Stimulated activated memory B cell treated with anti-CD40 and anti-IgM and Interleukin-4, amounts not matched to agents 10 μg/mL and 1 μg/mL and 100 μg/mL, for 72 hours (primary cell): Measurements from ENCODE around the gene C1orf159.

ENCODE experiments used
- ATAC-seq: fragments of 150-1000 bp; cut with Tn5 transposase; 2 replicates; pipeline ENCODE4 v1.10.0; 2021
- H3K27ac Mint-ChIP-seq: one replicate; pipeline ENCODE4 v1.8.0; 2022; ENCODE audit warnings: mild to moderate bottlenecking, mixed read lengths
- H3K27me3 Mint-ChIP-seq: one replicate; pipeline ENCODE4 v1.8.0; 2022; ENCODE audit warnings: mixed read lengths
- H3K36me3 Mint-ChIP-seq: one replicate; pipeline ENCODE4 v1.8.0; 2022; ENCODE audit warnings: mixed read lengths
- H3K4me1 Mint-ChIP-seq: one replicate; pipeline ENCODE4 v1.8.0; 2022; ENCODE audit warnings: mixed read lengths
- H3K4me3 Mint-ChIP-seq: one replicate; pipeline ENCODE4 v1.8.0; 2022; ENCODE audit warnings: mild to moderate bottlenecking, moderate library complexity, mixed read lengths
- H3K9me3 Mint-ChIP-seq: one replicate; pipeline ENCODE4 v1.8.0; 2022; ENCODE audit warnings: mixed read lengths

Gene C1orf159

DNA sequence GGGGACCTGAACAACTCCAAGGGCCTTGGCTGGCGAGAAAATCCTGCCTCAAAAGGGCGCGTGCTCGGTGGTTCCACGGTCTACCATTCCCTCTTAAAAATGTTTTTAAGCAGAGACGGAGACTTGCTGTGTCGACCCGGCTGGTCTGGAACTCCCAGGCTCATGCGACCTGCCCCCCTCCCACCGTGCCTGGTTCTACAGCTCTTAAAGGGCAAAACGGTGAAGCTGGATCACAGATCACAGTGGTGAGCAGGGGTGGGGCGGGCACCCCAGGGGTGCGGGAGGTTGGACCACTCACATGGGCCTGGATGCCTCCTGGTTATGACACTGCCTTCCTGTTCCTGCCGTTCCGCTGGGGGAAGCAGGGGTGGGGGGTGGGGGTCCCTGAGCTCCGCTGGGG, 4.2 kb upstream of the C1orf159 start:
- Mint-ChIP-seq H3K9me3 (peaks cover 10% of the 10 kb centered on the region), H3K27me3 (peaks cover 31% of the 10 kb centered on the region), H3K27ac (no peak overlapping the region), H3K4me1 (peaks cover 38% of the 10 kb centered on the region), H3K4me3 (no peak overlapping the region), H3K36me3 (no peaks in the 10 kb centered on the region)
- no peak for ATAC-seq

DNA sequence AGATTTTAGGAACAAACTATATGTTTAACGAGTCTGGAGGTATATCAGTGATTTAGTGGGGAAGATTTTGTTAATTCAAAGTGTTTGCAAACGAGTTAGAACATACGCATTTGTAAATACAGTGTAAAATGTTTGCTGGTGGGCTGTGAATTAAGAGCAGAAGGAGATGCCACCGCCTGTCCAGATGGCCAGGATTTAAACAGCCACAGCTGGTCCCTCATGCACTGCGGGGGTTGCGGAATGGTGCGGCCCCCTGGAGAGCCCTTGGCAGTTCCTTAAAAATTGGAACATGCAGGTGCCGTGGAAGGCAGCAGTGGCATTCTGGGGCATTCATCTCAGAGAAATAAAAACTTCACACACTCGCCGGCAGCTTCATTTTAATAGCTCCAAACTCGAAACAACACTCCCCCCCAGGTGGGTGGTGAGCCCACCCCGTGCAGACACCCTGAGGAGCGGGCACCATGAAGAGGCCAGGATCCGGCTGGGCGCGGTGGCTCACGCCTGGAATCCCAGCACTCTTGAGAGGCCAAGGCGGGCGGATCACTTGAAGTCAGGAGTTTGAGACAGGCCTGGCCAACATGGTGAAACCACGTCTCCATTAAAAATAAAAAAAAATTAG, 3.5 kb upstream of the C1orf159 start:
- ATAC-seq: no peak
- no peaks in the 10 kb centered on the region for H3K36me3 Mint-ChIP-seq

DNA sequence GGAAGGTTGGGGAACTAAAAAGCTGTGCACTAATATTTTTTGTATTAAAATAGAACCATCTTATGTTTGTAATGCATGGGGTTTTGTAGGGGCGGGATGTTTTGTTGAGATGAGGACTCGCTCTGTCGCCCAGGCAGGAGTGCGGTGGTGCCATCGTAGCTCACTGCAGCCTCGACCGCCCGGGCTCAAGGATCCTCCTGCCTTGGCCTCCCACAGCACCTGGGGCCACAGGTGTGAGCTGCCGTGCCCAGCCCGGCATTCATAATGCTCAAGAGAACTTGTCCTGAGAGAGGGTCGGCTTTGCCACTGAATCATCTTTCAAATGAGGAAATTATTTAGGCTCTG, 3.0 kb upstream of the C1orf159 start:
- H3K27me3 Mint-ChIP-seq: peaks cover 31% of the 10 kb centered on the region
- H3K27ac Mint-ChIP-seq: no peak overlapping the region
- no peak overlapping the region for H3K4me3 Mint-ChIP-seq
- peaks cover under 1% of the 10 kb centered on the region for H3K36me3 Mint-ChIP-seq
- peaks cover 6% of the 10 kb centered on the region for H3K9me3 Mint-ChIP-seq
- H3K4me1 Mint-ChIP-seq: peaks cover 36% of the 10 kb centered on the region
- ATAC-seq: no peak

More for the DNA sequence above, 3.5 kb upstream of the C1orf159 start:
- Mint-ChIP-seq H3K4me3 (no peak overlapping the region), H3K4me1 (peaks cover 41% of the 10 kb centered on the region), H3K27ac (no peak overlapping the region), H3K9me3 (peaks cover 10% of the 10 kb centered on the region), H3K27me3 (peaks cover 31% of the 10 kb centered on the region)

DNA sequence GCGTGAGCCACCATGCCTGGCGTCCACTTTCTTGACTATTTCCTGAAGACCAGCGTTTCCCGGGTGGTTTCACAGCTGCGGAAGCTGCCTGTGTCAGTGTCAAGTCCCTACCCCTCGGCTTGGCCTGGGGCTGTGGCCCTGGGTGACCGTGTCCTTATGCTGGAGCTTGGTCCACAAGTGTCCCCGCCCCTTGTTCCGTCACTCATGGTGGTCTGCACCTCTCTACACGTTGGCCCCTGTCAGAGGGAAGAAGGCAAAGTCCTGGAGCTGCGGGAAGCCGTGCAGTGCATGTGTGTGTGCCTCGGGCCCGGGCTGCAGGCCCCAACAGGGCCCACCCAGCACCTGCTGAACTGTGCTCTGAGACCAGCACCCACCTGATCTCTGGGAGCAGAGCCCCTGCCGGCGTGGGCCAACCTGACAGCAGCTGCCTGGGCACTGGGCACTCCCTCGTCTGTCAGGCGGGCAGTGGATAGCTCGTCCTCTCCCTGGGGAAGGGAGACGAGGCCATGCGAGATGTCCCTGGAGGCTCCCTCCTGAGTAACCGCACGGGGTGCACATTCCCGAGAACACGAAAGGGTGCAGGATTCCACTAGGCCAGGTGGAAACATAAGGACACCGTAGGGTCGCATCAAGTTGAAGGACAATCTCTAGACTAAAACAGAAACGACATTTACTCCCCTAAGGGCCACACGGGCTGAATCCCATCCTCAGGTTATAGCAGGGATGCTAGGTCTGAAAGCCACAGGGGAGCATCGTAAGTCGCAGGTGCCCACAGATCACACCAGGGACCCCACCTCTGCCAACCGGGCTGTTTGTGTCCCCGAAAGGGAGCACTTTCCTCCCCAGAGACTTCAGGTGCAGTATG, 2.4 kb upstream of the C1orf159 start:
- peaks cover 31% of the 10 kb centered on the region for H3K27me3 Mint-ChIP-seq
- peaks cover 7% of the 10 kb centered on the region for H3K36me3 Mint-ChIP-seq
- ATAC-seq: no peak
- peaks cover 30% of the 10 kb centered on the region for H3K4me1 Mint-ChIP-seq
- H3K9me3 Mint-ChIP-seq: peaks cover 3% of the 10 kb centered on the region
- H3K4me3 Mint-ChIP-seq: no peak overlapping the region
- no peak overlapping the region for H3K27ac Mint-ChIP-seq

DNA sequence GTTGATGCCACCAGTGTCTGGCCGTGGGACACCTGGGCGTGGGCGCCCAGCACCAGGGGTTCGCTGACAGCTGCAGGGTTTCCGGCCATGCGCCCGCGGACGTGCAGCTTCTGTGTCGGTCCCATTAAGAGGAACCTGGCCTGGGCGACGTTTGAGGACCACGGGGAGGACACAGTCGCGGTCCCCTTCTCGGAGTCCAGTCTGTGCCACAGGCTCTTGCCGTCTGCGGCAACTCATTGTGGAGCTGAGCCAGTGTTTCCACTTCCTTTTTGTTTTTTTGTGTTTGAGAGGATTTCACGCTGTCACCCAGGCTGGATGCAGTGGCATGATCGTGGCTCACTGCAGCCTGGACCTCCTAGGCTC, 1.6 kb upstream of the C1orf159 start:
- peaks cover 31% of the 10 kb centered on the region for H3K27me3 Mint-ChIP-seq
- no peak overlapping the region for H3K27ac Mint-ChIP-seq
- peaks cover 15% of the 10 kb centered on the region for H3K36me3 Mint-ChIP-seq
- ATAC-seq: no peak
- peaks cover 26% of the 10 kb centered on the region for H3K4me1 Mint-ChIP-seq
- H3K9me3 Mint-ChIP-seq: peaks cover 9% of the 10 kb centered on the region
- H3K4me3 Mint-ChIP-seq: peak overlapping the region; percentile 48

DNA sequence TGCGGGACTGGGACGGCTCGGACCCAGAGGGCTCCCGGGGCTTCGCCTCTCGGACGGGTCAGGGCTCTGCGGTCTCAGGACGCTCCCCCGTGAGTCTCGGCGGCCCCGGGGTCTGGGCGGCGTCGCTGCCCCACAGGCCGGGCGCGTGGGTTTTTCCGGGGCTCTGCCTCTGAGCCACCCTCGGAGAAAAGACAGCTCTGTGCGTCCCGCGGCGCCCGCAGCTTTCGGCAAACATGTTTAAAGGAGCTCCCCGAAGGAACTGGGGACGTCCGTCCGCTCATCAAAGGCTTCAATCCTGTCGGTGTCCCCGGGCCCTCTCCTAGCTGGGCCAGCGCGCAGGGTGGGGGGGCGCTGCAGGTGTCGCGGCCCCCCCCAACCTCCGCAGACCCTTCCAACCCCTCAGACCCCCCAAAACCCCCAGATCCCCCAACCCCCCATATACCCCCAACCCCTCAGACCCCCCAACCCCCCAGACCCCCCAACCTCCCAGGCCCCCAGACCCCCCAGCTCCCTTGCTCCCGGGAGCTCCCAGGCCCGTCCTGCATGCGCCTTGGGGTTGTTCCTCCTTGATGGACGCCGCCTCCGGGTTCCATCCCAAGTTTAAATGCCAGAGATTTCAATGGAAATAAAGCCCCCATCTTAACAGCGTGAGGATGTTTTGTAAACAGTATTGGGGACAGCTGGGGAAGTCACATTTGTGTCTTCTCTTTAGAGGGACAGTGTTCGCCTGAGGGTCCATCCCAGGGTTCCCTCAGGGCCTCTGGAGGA, 996 bp upstream of the C1orf159 start:
- H3K27me3 Mint-ChIP-seq: peaks cover 31% of the 10 kb centered on the region
- peaks cover 13% of the 10 kb centered on the region for H3K9me3 Mint-ChIP-seq
- H3K4me1 Mint-ChIP-seq: peaks cover 26% of the 10 kb centered on the region
- ATAC-seq: peak; percentile 2
- no peak overlapping the region for H3K27ac Mint-ChIP-seq
- H3K4me3 Mint-ChIP-seq: peak overlapping the region; percentile 57
- H3K36me3 Mint-ChIP-seq: peaks cover 20% of the 10 kb centered on the region

DNA sequence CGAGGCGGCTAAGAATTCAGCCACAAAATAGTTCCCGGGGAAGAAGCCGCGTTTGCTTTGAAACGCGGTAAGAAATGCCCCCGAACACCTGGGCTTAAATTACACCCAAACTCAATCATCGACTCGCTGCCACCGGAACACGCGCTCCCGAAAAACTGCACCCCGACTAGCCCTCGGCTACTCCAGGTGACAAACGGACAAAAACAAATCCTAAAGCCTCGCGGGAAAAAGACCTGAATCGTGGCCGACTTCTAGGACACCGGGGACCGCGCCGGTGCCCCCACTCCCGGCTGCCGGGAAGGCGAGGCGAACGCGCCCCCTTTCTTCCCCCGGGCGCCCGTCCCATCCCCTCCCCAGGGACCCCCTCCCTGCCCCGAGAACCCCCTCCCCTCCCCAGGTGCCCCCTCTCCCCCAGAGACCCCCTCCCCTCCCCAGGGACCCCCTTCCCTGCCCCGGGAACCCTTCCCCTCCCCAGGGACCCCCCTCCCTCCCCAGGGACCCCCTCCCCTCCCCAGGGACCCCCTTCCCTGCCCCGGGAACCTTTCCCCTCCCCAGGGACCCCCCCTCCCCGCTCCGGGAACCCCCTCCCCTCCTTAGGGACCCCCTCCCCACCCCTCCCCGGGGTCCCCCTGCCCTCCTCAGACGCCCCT, 628 bp downstream of the C1orf159 start:
- H3K36me3 Mint-ChIP-seq: peaks cover 22% of the 10 kb centered on the region
- H3K27me3 Mint-ChIP-seq: peaks cover 22% of the 10 kb centered on the region
- ATAC-seq: no peak

DNA sequence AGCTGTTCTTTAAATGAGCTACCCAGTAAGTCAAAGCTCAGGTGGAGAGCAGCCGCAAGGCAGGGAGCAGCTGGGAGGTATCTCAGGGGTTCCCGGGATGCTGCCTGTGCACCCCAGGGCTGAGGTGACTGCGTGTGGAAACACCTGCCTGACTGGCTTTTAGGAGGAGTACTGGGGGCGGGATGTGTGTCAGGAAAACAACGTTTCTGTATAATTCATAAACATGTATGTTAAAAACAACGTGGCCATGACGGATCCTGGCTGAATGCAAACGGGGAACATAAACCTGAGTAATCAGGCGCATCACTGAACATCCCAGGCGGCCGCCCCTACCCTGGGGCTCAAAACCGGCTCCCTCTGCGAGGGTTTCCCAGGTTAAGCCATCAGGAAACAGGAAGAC, 1.5 kb downstream of the C1orf159 start:
- H3K36me3 Mint-ChIP-seq: peaks cover 22% of the 10 kb centered on the region
- H3K9me3 Mint-ChIP-seq: peaks cover 13% of the 10 kb centered on the region
- H3K27me3 Mint-ChIP-seq: peaks cover 14% of the 10 kb centered on the region
- no peak overlapping the region for H3K27ac Mint-ChIP-seq
- no peak for ATAC-seq
- peaks cover 26% of the 10 kb centered on the region for H3K4me1 Mint-ChIP-seq
- H3K4me3 Mint-ChIP-seq: peak overlapping the region; percentile 71

More for the DNA sequence above, 628 bp downstream of the C1orf159 start:
- Mint-ChIP-seq H3K9me3 (peaks cover 13% of the 10 kb centered on the region), H3K27ac (peak overlapping the region; percentile 90), H3K4me3 (peak overlapping the region; percentile 94), H3K4me1 (peaks cover 26% of the 10 kb centered on the region)

DNA sequence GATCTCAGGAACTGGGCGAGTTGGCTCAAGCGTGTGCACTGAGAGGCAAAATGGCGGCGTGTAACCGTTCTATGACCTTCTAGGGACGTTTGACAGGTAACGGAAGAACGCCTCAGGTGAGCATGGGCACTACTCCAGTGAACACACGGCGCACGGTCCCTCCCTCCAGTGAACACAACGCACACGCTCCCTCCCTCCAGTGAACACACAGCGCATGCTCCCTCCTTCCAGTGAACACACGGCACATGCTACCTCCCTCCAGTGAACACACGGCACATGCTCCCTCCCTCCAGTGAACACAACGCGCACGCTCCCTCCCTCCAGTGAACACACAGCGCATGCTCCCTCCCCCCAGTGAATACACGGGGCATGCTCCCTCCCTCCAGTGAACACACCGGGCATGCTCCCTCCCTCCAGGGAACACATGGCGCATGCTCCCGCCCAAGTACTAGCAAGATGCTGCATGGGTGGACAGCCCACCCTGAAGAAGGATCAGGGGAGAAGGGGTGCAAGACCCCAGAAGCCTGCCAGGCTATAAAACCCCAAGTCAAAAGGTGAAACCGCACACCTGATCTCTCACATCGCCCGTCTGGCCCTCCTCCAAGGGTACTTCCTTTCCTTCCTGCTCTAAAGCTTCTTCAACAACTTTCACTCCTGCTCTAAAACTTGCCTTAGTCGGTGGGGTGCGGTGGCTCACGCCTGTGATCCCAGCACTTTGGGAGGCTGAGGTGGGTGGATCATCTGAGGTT, 3.5 kb downstream of the C1orf159 start:
- H3K4me3 Mint-ChIP-seq: no peak overlapping the region
- peaks cover 13% of the 10 kb centered on the region for H3K9me3 Mint-ChIP-seq
- no peak for ATAC-seq
- peaks cover 23% of the 10 kb centered on the region for H3K4me1 Mint-ChIP-seq
- no peaks in the 10 kb centered on the region for H3K27me3 Mint-ChIP-seq
- peaks cover 22% of the 10 kb centered on the region for H3K36me3 Mint-ChIP-seq
- H3K27ac Mint-ChIP-seq: no peak overlapping the region

DNA sequence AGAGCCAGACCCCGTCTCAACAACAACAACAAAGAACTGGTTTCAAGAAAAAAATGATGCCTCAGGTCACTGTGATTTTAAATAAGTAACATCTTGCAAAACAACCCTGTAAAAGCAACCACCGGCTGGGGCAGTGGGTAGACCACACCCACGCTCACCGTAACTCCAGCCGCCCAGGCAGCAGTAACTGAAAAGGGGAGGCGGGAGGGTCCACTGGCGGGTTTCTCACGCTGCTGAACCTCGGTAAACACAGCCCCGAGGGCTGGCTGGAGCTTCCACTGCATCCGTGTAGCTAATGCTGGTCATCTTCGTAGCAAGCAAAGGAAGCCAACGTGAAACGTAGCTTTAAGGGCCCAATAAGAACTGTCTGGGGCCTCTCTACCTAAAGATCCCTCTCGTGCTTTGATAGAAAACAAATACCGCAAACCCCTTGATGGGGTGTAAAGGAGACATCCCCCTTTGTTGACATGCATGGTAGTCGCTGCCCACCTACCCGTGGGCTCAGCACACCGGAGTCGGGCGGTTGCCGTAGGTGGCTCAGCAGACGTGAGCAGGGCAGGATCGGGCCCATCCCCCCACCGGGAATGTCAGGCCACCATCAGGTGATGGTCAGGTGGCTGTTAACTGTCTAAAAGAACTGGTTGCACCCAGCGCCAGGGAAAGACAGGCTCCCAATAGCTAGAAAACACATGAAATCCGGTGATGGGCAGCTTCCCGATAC, 4.2 kb downstream of the C1orf159 start:
- Mint-ChIP-seq H3K4me3 (no peak overlapping the region), H3K9me3 (peaks cover 13% of the 10 kb centered on the region), H3K27me3 (no peaks in the 10 kb centered on the region), H3K36me3 (peaks cover 22% of the 10 kb centered on the region), H3K27ac (no peak overlapping the region), H3K4me1 (peaks cover 16% of the 10 kb centered on the region)
- ATAC-seq: no peak

DNA sequence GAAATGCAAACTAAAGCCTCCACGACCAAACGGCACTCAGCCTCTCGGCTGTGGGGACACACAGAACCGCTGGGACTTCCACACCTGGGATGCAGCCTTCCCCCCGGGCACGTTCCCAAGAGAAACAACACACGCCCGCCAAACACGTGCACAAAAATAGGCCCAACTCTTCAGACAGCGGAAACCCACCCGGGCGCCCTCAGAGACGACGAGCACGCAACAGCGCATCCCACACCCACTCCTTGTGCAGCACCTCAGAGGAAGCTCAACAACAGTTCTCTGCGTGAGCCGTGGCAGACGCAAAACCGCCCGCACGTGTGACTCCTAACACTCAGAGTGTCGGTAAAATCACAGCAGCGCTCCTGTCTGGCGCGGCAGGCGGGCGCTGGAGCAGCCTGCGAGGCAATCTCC, 5.3 kb downstream of the C1orf159 start:
- Mint-ChIP-seq H3K9me3 (peaks cover 13% of the 10 kb centered on the region), H3K27me3 (no peaks in the 10 kb centered on the region), H3K4me1 (peaks cover 15% of the 10 kb centered on the region), H3K36me3 (peaks cover 22% of the 10 kb centered on the region), H3K27ac (no peak overlapping the region), H3K4me3 (no peak overlapping the region)
- no peak for ATAC-seq

DNA sequence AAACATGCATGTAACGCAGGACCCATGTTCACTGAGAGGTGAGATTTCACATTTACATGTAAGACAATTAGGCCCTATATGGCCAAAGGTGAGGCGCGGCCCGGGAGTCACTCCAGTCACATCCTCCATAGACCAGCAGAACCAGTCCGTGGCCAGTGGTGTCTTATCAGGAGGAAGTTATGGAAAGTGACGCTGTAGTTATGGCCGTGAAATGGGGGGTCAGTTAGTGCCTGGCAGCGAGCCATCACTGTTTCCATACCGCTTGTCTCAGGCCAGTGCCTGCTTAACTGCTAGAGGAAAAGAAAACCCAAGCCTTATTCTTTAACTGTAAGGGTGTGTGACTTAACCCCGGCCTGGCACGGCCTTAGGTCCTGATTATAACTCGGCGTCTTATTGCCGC, 6.1 kb downstream of the C1orf159 start:
- Mint-ChIP-seq H3K4me3 (no peak overlapping the region), H3K27me3 (no peaks in the 10 kb centered on the region), H3K36me3 (peaks cover 22% of the 10 kb centered on the region), H3K9me3 (peaks cover 13% of the 10 kb centered on the region), H3K4me1 (peaks cover 11% of the 10 kb centered on the region), H3K27ac (no peak overlapping the region)
- ATAC-seq: no peak

DNA sequence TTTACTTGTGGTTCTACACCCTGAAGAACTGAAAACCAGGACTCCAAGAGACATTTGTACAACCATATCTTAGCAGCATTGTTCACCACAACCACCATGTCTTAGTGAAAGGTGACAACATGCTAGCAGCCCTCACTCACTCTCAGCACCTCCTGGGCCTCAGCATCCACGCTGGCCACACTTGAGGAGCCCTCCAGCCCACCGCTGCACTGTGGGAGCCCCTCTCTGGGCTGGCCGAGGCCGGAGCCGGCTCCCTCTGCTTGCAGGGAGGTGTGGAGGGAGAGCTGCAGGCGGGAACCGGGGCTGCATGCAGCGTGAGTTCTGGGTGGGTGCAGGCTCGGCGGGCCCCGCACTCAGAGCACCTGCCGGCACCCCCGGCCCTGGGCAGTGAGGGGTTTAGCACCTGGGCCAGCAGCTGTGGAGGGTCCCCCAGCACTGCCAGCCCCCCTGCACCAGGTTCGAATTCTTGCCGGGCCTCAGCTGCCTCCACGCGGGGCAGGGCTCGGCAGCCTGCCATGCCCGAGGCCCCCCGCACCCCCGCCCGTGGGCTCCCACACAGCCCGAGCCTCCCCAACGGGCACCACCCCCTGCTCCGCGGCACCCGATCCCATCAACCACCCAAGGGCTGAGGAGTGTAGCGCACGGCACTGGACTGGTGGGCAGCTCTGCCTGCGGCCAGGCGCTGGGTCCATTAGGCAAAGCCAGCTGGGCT, 9.2 kb downstream of the C1orf159 start:
- peaks cover 12% of the 10 kb centered on the region for H3K4me1 Mint-ChIP-seq

More for the DNA sequence above, 9.2 kb downstream of the C1orf159 start:
- H3K27ac Mint-ChIP-seq: no peak overlapping the region
- H3K36me3 Mint-ChIP-seq: peaks cover 8% of the 10 kb centered on the region
- no peaks in the 10 kb centered on the region for H3K27me3 Mint-ChIP-seq
- H3K4me3 Mint-ChIP-seq: no peak overlapping the region
- no peaks in the 10 kb centered on the region for H3K9me3 Mint-ChIP-seq
- ATAC-seq: peak; percentile 34
